Osteoblast (primary cell): ENCODE measurements around the gene NOD1. TPM values are rescaled to one million over a fixed set of nuclear protein-coding genes. Genes with fewer than 3 reads are reported as not detected.

Experiments used
- DNase-seq: peaks from one replicate; pipeline ENCODE4 v3.0.0; 2011; ENCODE audit warnings: low spot score, mixed read lengths; ENCODE audit not compliant: insufficient read length; ENCODE audit errors: missing footprints
- H2AFZ ChIP-seq: 2 replicates; pipeline ENCODE4 v1.6.0; 2011; ENCODE audit warnings: mild to moderate bottlenecking, low read length
- H3K27ac ChIP-seq: 2 replicates; pipeline ENCODE4 v1.5.1; 2011; ENCODE audit warnings: mild to moderate bottlenecking, low read depth, low read length, moderate library complexity
- H3K27me3 ChIP-seq: 2 replicates; pipeline ENCODE4 v1.6.0; 2012; ENCODE audit warnings: mild to moderate bottlenecking, control low read depth, inconsistent platforms, low read length, moderate library complexity; ENCODE audit not compliant: insufficient read depth
- H3K36me3 ChIP-seq: 2 replicates; pipeline ENCODE4 v1.5.1; 2011; ENCODE audit warnings: mild to moderate bottlenecking, low read length, control low read depth, moderate library complexity; ENCODE audit not compliant: insufficient read depth
- H3K4me1 ChIP-seq: 2 replicates; pipeline ENCODE4 v1.5.1; 2011; ENCODE audit warnings: mild to moderate bottlenecking, low read length, control low read depth, moderate library complexity; ENCODE audit not compliant: insufficient read depth
- H3K4me2 ChIP-seq: 2 replicates; pipeline ENCODE4 v1.6.0; 2011; ENCODE audit warnings: mild to moderate bottlenecking, low read length; ENCODE audit not compliant: insufficient read depth
- H3K4me3 ChIP-seq: fragments of 200-600 bp; sonication (generic); 3 replicates; pipeline ENCODE4 v1.5.1; 2012; ENCODE audit warnings: mild to moderate bottlenecking, low read length, inconsistent platforms; ENCODE audit not compliant: insufficient read depth
- H3K79me2 ChIP-seq: 2 replicates; pipeline ENCODE4 v1.6.0; 2012; ENCODE audit warnings: mild to moderate bottlenecking, low read length, control low read depth, inconsistent platforms; ENCODE audit not compliant: insufficient read depth
- H3K9me3 ChIP-seq: 2 replicates; pipeline ENCODE4 v1.5.1; 2011; ENCODE audit warnings: low read depth, low read length, control low read depth
- H4K20me1 ChIP-seq: 2 replicates; pipeline ENCODE4 v1.6.0; 2012; ENCODE audit warnings: mild to moderate bottlenecking, low read length, control low read depth; ENCODE audit not compliant: insufficient read depth
- total RNA-seq: library from RNA; depleted of rRNA; stranded (reverse); fragments of >200 nt; gene quantifications from 2 replicates; pipeline ENCODE4 v1.2.3, GENCODE V29; 2012
- TF ChIP-seq, protein P1 (sequence below): IDR thresholded peaks from 2 replicates; pipeline ENCODE4 v1.5.1; 2011; ENCODE audit warnings: mild to moderate bottlenecking, low read depth, low read length, moderate library complexity; ENCODE audit errors: extremely low read depth

The NOD1 gene
- total RNA-seq, 1 donor: 7.6 TPM

GRCh38 chr7:30468041-30468440 is 10.5 kb downstream of the NOD1 start:
- no peaks in the 10 kb centered on the region for H3K9me3 ChIP-seq
- DNase-seq: no peak
- H2AFZ ChIP-seq: no peak overlapping the region
- H3K36me3 ChIP-seq: no peaks in the 10 kb centered on the region
- no peak overlapping the region for H3K4me2 ChIP-seq
- H3K27me3 ChIP-seq: no peaks in the 10 kb centered on the region
- peaks cover 84% of the 10 kb centered on the region for H3K4me1 ChIP-seq
- no peak overlapping the region for H3K4me3 ChIP-seq
- H3K27ac ChIP-seq: peak overlapping the region; percentile 99
- TF ChIP-seq, protein P1, sequence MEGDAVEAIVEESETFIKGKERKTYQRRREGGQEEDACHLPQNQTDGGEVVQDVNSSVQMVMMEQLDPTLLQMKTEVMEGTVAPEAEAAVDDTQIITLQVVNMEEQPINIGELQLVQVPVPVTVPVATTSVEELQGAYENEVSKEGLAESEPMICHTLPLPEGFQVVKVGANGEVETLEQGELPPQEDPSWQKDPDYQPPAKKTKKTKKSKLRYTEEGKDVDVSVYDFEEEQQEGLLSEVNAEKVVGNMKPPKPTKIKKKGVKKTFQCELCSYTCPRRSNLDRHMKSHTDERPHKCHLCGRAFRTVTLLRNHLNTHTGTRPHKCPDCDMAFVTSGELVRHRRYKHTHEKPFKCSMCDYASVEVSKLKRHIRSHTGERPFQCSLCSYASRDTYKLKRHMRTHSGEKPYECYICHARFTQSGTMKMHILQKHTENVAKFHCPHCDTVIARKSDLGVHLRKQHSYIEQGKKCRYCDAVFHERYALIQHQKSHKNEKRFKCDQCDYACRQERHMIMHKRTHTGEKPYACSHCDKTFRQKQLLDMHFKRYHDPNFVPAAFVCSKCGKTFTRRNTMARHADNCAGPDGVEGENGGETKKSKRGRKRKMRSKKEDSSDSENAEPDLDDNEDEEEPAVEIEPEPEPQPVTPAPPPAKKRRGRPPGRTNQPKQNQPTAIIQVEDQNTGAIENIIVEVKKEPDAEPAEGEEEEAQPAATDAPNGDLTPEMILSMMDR: no peak
- peaks cover 54% of the 10 kb centered on the region for H3K79me2 ChIP-seq
- no peaks in the 10 kb centered on the region for H4K20me1 ChIP-seq

- no peaks in the 10 kb centered on the region for H4K20me1 ChIP-seq
- no peak overlapping the region for H3K4me2 ChIP-seq
- DNase-seq: no peak
- TF ChIP-seq, protein P1: no peak
- H3K36me3 ChIP-seq: no peaks in the 10 kb centered on the region
- peaks cover 76% of the 10 kb centered on the region for H3K4me1 ChIP-seq
- H3K27ac ChIP-seq: no peak overlapping the region
- H3K9me3 ChIP-seq: no peaks in the 10 kb centered on the region
- peaks cover 52% of the 10 kb centered on the region for H3K79me2 ChIP-seq
- H3K4me3 ChIP-seq: no peak overlapping the region
- H3K27me3 ChIP-seq: no peaks in the 10 kb centered on the region
- H2AFZ ChIP-seq: no peak overlapping the region
Measured at GRCh38 chr7:30467271-30467670, 11.3 kb downstream of the NOD1 start.

- TF ChIP-seq, protein P1: no peak
- H3K79me2 ChIP-seq: peaks cover 42% of the 10 kb centered on the region
- H4K20me1 ChIP-seq: no peaks in the 10 kb centered on the region
- no peak overlapping the region for H3K4me3 ChIP-seq
- no peaks in the 10 kb centered on the region for H3K27me3 ChIP-seq
- no peaks in the 10 kb centered on the region for H3K9me3 ChIP-seq
- H3K36me3 ChIP-seq: no peaks in the 10 kb centered on the region
- DNase-seq: no peak
- H3K27ac ChIP-seq: peak overlapping the region; percentile 68
- no peak overlapping the region for H2AFZ ChIP-seq
- H3K4me2 ChIP-seq: no peak overlapping the region
- peaks cover 66% of the 10 kb centered on the region for H3K4me1 ChIP-seq
Measured at GRCh38 chr7:30466266-30466665, 12.3 kb downstream of the NOD1 start.

- TF ChIP-seq, protein P1: no peak
- H3K9me3 ChIP-seq: no peaks in the 10 kb centered on the region
- H3K36me3 ChIP-seq: no peaks in the 10 kb centered on the region
- H3K4me2 ChIP-seq: peak overlapping the region; percentile 3
- no peak overlapping the region for H3K4me3 ChIP-seq
- no peaks in the 10 kb centered on the region for H4K20me1 ChIP-seq
- no peak for DNase-seq
- H3K27me3 ChIP-seq: no peaks in the 10 kb centered on the region
- H3K4me1 ChIP-seq: peaks cover 62% of the 10 kb centered on the region
- peak overlapping the region; percentile 68 for H3K27ac ChIP-seq
- no peak overlapping the region for H2AFZ ChIP-seq
- H3K79me2 ChIP-seq: peaks cover 38% of the 10 kb centered on the region
Measured at GRCh38 chr7:30465811-30466180, 12.8 kb downstream of the NOD1 start.
